ENCODE data around the gene NRGN.
"Not testable (repeated sequence)": the region's sequence is repeated elsewhere in the genome, so short reads cannot be mapped to it uniquely, and the experiment has no call there.

The NRGN gene

GRCh38 chr11:124759266-124760204 is 19.8 kb downstream of the NRGN start:
- DNase-seq, result no peak

GRCh38 chr11:124760205-124760652 is 20.5 kb downstream of the NRGN start:
- DNase-seq, result no peak

DNA sequence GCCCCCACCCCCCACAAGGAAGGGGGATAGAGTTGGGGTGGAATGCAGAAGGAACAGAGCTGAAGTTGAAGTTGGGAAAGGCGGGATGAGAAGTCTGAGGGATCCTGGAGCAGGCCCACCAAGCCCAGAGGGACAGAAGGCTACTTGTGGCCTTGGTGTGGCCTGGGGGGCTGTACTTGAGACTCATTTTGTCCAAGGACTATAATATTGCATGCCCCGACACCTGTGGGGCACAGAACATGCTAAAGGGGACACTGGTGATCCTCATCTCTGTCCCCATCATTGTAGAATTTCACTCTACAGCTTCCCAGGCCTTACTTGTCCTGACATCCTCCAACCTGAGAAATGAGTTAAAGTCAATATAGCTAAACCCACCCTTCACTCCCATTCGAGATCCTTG is 21.1 kb downstream of the NRGN start:
- DNase-seq, result no peak

DNA sequence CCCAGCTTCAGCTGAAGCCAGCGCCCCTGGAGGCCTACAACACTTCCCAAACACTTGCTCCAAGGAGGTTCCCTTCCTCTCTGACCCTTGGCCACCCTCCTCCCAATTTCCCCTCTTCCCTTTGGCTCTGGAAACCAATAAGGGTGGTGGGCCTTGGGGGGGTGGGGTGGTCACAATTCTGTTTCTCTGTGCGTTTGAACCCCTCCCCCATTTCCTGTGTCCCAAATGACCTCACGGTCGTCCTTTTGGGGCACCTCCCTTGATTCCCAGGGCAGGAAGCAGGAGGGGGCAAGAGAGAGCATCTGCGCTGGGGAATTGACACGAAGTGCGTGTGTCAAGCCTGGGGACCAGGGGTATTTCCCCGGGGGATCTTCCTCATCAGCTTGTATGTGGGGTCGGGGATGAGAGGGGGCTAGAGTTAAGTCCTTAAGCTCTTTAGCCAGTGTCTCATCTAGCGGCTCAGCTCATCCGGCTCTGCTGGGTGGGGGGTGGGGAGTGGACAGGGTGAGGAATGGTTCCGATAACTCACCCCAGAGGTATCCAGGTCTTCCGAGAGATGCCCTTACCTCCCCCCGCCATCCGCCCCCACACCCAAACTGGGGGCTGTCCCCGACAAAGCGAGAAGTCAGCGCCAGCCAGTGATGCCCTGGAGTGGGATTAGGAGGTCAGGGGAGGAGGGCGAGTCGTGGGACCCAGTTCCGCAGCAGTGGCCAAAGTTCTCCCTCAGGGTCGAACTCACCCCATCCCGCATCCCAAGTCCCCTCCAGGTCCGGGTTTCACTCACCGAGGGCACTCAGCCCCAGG is 21.8 kb downstream of the NRGN start:
- no peak for DNase-seq

DNA sequence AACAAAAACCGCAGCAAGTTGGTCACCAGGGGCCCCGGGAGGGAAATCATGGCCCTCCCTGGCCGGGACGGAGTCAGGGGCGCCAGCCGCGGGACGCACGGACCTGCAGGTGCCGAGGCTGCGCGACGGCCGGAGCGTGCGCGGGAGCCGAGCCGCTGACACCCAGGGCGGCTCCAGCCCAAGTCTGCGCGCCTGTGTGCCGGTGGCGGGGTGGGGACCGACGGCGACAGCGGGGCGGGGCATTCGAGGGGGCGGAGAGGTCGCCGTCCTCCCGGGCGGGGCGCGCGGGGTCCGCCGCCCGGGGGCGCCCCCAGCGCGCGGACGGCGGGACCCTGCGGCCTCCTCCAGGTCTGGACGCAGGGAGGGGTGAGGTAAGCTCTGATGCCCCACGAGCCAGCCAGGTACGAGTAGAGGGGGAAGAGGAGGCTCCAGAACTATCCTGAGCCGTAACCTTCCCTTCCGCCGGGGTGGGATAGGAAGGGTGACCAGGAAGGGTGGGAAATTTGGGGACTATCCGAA is 22.4 kb downstream of the NRGN start, which contains the start of gene ESAM:
ESAM (minus strand) TSS at position 186 of the 519 bp plus-strand sequence; CDS start at position 50, 136 bp downstream.
- DNase-seq, result peak; percentile 9

DNA sequence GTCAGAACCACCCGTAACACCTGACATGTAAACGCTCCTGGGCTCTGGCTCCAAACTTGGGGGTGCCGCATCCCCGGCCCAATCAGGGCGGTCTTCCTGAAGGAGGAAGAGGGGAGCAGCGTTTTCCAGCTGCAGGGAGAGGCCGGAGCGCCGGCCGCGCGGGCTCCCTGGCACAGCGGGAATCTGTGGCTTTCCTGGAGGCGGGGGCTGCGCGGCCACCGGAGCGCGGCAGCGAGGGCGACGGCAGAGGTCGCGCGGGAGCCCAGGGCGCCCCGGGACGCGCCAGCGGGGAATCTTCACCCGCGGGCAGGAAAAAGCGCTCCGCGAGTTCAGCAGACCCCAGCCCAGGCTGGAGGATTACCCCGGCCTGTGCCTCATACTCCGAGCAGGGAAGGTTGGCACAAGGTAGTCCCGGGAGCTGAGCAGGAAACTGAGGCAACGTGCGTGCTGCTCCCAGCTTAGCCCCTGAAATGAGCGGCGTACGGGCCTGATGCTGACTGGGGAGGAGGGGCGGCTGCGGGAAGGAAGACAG is 22.9 kb downstream of the NRGN start:
- no peak for DNase-seq

DNA sequence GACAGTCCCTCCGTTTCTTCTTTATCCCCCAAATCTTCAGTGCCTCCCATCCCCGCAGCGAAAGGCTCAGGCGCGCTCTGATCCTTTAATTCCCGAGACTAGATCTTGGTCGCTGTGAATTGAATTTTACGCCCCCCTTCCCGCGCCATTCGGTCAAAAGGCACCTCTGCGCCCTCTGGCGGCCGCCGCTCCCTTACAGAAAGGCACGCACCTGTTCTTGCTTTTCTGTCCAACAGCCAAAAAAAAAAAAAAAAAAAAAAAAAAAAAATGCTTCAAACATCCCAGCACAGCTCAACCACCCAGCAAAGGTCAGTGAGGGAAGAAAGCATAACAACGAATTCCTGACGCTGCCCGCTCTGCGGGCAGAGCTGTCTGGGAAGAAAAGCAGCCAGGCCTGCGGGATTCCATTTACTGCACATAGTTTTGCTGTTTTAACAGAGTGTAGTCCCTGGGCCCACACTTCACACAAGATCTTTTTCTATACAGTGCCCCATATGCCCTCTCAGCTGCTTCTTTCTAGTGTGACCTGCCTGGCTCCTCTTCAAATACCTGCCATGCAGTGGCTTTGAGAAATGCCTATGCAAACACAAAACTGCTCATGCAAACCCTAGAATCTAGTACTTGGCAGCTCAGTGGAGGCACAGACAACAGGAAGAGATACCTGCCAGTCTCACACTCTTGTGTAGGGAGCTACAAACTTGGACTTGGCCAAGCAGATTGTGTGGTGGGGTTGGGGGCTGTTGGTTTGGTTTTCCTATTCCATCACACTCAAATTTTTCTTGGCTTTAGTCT is 23.6 kb downstream of the NRGN start:
- peak; percentile 41 for DNase-seq

DNA sequence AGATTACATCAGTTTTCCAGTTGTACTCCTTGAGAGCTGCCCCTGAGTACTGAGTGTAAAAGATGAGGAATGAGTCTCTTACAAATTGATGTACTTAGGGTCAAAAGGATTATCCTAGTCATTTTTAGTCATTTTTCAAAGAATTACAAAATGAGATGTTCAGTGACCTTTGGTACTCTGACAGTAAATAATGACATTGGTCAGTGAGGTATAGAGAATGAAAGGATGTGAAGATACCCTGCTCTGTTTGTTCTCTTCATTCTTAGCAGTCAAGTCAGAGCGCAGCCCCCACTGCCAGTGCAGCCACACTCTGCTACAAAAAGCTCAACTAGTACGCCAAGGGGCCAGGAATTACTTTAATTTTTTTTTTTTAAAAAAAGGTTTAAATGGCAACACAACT is 26.4 kb downstream of the NRGN start:
- no peak for DNase-seq

GRCh38 chr11:124768914-124769313 is 29.2 kb downstream of the NRGN start:
- DNase-seq, result no peak

- DNase-seq, result no peak
Observed at GRCh38 chr11:124769806-124770774, 30.3 kb downstream of the NRGN start.

- DNase-seq, result not testable (repeated sequence)
Observed at GRCh38 chr11:124770959-124771358, 31.2 kb downstream of the NRGN start.

GRCh38 chr11:124776865-124777645 is 37.3 kb downstream of the NRGN start:
- no peak for DNase-seq

DNA sequence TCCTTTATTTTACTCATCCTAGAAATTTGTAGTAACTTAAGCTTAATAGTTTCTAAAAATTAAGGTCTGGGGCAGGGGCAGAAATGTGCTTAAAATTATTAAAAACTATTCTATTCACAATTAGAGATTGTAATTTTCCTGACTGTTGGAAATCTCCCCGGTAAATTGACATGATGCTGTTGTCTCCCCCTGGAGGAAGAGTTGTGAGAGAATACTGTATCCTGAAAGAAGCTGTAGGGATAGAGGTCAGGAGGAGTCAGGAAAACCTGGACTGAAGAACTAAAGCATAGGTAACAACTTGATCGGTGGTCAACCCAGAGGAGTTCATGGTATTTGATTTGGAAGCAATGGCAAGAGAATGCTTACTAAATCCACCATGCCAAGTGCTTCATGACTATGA is 38.5 kb downstream of the NRGN start:
- DNase-seq, result no peak

DNA sequence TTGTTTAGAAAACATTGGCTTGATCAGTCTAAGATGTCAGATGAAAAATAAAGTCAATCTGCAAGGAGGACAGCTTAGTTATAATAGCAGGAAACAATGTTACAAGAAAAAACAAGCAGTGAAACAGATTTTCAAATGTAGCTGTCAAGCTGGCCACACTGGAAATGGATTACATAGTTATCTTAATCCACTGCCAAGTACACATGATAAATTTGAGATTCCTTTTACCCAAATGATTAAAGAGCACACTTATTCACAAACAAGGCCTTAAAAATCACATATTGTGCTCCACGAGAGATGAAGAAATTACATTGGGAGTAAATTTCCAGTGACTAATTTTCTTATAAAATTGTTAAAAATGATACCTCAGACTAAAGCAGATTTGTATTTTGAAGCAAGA is 39.8 kb downstream of the NRGN start:
- DNase-seq, result no peak

DNA sequence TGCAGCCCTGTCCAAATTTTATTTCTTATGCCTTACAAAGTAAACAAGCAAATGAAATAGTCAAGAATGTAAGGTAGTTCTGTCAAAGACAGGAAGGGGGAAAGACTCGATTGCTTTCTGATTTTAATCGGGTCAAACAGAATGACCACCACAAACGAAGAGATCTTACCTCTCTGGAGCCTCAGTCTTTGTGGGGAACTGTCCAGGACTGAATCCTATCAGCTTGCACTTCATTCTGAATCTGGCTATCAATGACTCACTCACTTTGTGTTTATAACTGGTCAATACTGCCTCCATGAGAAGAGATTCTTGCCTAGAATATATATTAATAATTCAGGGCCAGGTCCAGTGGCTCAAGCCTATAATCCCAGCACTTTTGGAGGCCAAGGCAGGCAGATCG is 43.3 kb downstream of the NRGN start:
- no peak for DNase-seq

GRCh38 chr11:124784051-124784450 is 44.3 kb downstream of the NRGN start:
- no peak for DNase-seq

DNA sequence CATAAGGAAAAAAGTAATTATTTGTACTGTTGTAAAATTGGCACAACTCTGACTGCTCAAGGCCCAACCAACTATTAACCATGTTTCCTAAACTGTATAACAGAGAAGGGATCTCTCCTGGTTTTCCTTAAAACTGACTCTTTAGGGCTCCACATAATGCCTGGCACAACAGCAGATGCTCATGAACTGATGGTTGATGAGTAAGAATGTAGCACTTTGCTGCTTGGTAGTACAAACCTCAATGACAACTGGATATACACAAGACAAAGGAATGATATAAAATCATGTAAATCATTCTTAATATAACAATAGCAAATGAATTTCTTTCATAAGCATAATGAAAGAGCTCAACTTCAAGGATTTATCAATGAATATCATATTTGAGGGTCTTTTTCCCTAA is 48.8 kb downstream of the NRGN start:
- DNase-seq, result no peak

DNA sequence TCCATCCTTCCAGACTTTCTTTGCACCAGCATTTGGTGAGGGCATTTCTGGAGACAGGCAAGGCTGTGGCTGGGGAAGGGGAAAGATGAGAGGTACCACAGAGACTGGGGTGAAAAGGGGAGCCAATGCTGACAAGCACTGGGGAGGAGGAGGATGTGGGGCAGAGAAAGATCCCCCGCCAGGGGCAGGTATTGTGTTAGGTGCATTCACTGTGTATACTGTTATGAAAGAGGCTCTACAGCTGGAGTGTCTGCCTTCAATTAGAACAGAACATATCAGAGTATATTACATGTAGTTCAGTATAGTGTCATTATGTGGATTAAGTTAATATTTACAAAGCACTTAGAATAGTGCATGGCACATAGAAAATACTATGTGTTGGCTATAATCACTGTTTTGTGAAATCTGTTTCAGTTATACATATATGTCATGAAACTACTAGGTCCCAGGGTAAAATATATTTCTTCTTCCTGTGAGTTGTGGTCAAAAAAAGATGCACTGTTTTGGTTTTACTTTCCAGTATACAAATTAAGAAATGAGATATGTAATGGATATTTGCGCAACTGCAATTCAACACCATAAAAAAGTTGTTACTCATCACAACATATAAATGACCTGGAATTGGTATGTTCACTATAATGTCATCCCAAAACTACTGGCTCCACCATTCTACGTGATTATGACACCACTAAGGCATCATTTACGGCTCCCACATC is 52.0 kb downstream of the NRGN start:
- no peak for DNase-seq

- DNase-seq, result no peak
Observed at GRCh38 chr11:124793466-124794278, 53.9 kb downstream of the NRGN start.
